Aorta (tissue), 5 donors: ENCODE results near the gene PCDH15. TPM values are rescaled to one million over a fixed set of nuclear protein-coding genes. Genes with fewer than 3 reads are reported as not detected.

Experiments used
- ATAC-seq: fragments of 200-7000 bp; cut with Tn5 transposase; one replicate; pipeline ENCODE4 v1.9.1; 2022; ENCODE audit warnings: moderate library complexity; ENCODE audit not compliant: low FRiP score
- DNase-seq, 2 donors: peaks; one replicate each; pipeline ENCODE4 v3.0.0-alpha.2; 2020
- H3K27ac ChIP-seq, 2 donors: one replicate each; pipeline ENCODE4 v1.5.1; 2013; ENCODE audit warnings: low read length in 2 of 2, mild to moderate bottlenecking in 2 of 2, moderate library complexity in 2 of 2, control low read depth in 1 of 2, inconsistent platforms in 1 of 2, low read depth in 1 of 2
- H3K27me3 ChIP-seq, 2 donors: one replicate each; pipeline ENCODE4 v1.6.1; 2013; ENCODE audit warnings: control low read depth in 1 of 2, low read length in 1 of 2, mild to moderate bottlenecking in 1 of 2, moderate library complexity in 1 of 2; ENCODE audit not compliant: insufficient read depth in 2 of 2, control insufficient read depth in 1 of 2
- H3K36me3 ChIP-seq, 2 donors: one replicate each; pipeline ENCODE4 v1.6.1; 2013; ENCODE audit warnings: control low read depth in 1 of 2, low read length in 1 of 2, mild to moderate bottlenecking in 1 of 2; ENCODE audit not compliant: insufficient read depth in 2 of 2, control insufficient read depth in 1 of 2
- H3K4me1 ChIP-seq, 2 donors: one replicate each; pipeline ENCODE4 v1.6.1; 2013; ENCODE audit warnings: low read length in 2 of 2, control low read depth in 1 of 2, mild to moderate bottlenecking in 1 of 2, moderate library complexity in 1 of 2; ENCODE audit not compliant: insufficient read depth in 2 of 2, control insufficient read depth in 1 of 2
- H3K4me3 ChIP-seq, 2 donors: one replicate each; pipeline ENCODE4 v1.5.1; 2013; ENCODE audit warnings: low read length in 2 of 2, control low read depth in 1 of 2, mild to moderate bottlenecking in 1 of 2
- H3K9me3 ChIP-seq: one replicate; pipeline ENCODE4 v1.6.1; 2013; ENCODE audit warnings: mild to moderate bottlenecking, low read length; ENCODE audit not compliant: control insufficient read depth
- WGBS, 2 donors: extraction: QIAGEN DNeasy Blood & Tissue Kit; methylation state at CpG; one replicate each; pipeline ENCODE4 v1.1.7; 2013; 5-methylcytosine and 5-hydroxymethylcytosine counted together
- intact Hi-C, 2 donors: fragments of 100-400 bp; cut with DNase I; formaldehyde crosslinking; loops; one replicate each; pipeline versions ENCODE4 v1.14.2 to v1.15.0; 2022
- polyA plus RNA-seq, 2 donors: library from polyadenylated mRNA; stranded (reverse); fragments of 200-250 nt; gene quantifications; one replicate each; pipeline ENCODE4 v1.2.3, GENCODE V29; 2013
- total RNA-seq, 2 donors: library from RNA; stranded (reverse); fragmentation: NEBNext Ultra II Directional; extraction: Animal tissue kit (Norgen Biotek cat#: 25700); gene quantifications; one replicate each; pipeline ENCODE4 v1.2.1, GENCODE V29; 2021
- donor health status: healthy with polysubstance abuse.
- donor health status: Bipolar disorder and iron deficiency.
- donor health status: DM: no; HTN: no; CAD: no.
- donor health status: DM: no; HTN: no; CAD: no.
- donor health status: DM: yes; HTN: yes; CAD: no.

PCDH15 gene
- total and polyA plus RNA-seq, 4 donors, result 0.09 TPM; not detected in 3

DNA sequence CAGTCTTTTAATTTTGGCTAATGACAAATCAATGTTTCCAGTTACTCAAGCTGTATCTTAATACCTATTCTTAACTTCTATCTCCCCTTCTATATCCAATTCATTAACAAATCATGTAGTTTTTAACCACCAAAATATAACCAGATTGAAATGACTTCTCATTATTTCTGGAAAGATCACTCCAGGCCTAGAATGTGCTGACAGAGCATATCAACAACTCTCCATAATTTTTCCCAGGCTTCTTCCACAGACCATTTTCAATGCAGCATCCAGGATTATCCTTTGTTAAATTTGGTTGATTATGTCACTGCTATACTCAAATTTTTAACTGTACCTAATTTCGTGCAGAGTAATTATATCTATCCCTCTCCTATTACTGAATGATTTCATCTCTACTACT, 704.1 kb downstream of the PCDH15 start:
- H3K9me3 ChIP-seq, result no peaks in the 10 kb centered on the region
- H3K4me1 ChIP-seq, result no peaks in the 10 kb centered on the region
- ATAC-seq (no peak), DNase-seq (no peak)
- intact Hi-C loops, result no loop called here
- 55 to 59% methylated on average over 1 of the region's 1 CpG for WGBS, 2 donors
- no peak overlapping the region for H3K4me3 ChIP-seq
- H3K27ac ChIP-seq, result no peak overlapping the region
- H3K36me3 ChIP-seq, result no peaks in the 10 kb centered on the region
- no peaks in the 10 kb centered on the region for H3K27me3 ChIP-seq

DNA sequence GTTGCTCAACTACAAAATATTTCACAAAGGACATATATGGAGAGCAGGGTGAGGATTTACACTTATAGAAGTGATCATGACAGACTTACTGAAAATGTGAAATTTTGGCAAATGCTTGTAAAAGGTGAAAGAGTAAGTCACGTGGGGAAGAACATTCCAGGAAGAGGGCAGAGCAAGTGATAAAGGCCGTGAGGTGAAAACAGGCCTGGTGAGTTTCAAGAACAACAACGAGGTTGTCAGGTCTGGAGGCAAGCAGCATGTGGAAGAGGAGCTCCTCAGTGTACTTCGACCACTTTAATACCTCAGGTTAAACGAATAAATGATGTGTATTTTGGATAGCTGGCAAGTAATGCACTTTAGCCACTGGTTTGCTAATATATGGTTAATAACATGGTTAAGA, 706.7 kb downstream of the PCDH15 start:
- H3K4me1 ChIP-seq, result no peaks in the 10 kb centered on the region
- no peak overlapping the region for H3K27ac ChIP-seq
- H3K9me3 ChIP-seq, result no peaks in the 10 kb centered on the region
- no peak for DNase-seq
- no peaks in the 10 kb centered on the region for H3K36me3 ChIP-seq
- 34 to 50% methylated on average over 5 of the region's 5 CpGs for WGBS, 2 donors
- no peak overlapping the region for H3K4me3 ChIP-seq
- no peaks in the 10 kb centered on the region for H3K27me3 ChIP-seq
- ATAC-seq, result no peak
- intact Hi-C loops, result no loop called here

DNA sequence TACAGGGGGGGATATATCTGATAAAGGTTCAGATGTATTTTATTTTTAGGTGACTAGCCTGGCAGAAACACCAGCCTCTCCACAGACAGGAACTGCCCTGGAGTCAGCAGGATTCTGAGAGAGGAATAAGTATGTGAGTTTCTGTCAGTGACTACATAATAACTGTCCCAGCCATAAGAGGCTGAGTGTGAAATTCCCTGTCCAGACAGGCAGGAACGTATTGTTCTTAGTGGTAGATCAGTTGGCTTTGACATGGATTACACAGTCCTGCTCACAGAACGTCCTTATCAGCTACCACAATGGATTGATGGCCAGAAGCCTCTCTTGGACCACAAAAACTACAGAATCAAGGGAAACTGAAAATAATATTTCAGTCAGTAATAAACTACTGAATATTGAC, 709.8 kb downstream of the PCDH15 start:
- Histone ChIP-seq H3K4me1 (no peaks in the 10 kb centered on the region), H3K27ac (no peak overlapping the region), H3K4me3 (no peak overlapping the region), H3K27me3 (no peaks in the 10 kb centered on the region), H3K9me3 (no peaks in the 10 kb centered on the region), H3K36me3 (no peaks in the 10 kb centered on the region)
- 32 to 34% methylated on average over 2 of the region's 2 CpGs for WGBS, 2 donors
- intact Hi-C loops, result no loop called here
- DNase-seq (no peak), ATAC-seq (no peak)

DNA sequence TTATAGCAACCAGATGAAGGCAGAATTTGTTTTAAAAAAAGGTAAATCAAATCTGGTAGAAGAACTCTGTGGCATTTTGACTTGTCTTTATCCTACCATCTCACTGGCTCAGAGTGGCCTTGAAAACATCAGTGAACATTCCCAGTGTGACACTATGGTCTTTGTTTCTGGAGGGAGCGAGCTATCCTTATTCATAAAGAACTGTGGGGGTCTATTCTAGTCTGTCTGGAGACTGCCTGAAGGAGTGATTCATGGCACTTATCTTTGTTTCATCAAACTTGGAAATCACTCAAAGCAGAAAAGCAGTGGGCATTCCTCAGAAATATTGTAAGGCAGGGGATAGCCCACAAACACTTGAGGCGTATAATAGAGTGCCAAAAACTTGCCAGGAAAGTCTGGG, 719.1 kb downstream of the PCDH15 start:
- no peak for DNase-seq
- WGBS, 2 donors, result 44 to 47% methylated on average over 2 of the region's 2 CpGs

GRCh38 chr10:54067361-54067760, 733.7 kb downstream of the PCDH15 start:
- Histone ChIP-seq H3K9me3 (no peaks in the 10 kb centered on the region), H3K27me3 (no peaks in the 10 kb centered on the region), H3K4me1 (no peaks in the 10 kb centered on the region), H3K27ac (no peak overlapping the region), H3K36me3 (no peaks in the 10 kb centered on the region), H3K4me3 (no peak overlapping the region)
- WGBS, 2 donors, result 65 to 79% methylated on average over 1 of the region's 1 CpG
- intact Hi-C loops, result no loop called here
- ATAC-seq, result no peak
- DNase-seq, result no peak

More for the DNA sequence above, 719.1 kb downstream of the PCDH15 start:
- no peak overlapping the region for H3K27ac ChIP-seq
- intact Hi-C loops, result no loop called here
- H3K9me3 ChIP-seq, result no peaks in the 10 kb centered on the region
- no peaks in the 10 kb centered on the region for H3K36me3 ChIP-seq
- no peak for ATAC-seq
- H3K4me3 ChIP-seq, result no peak overlapping the region
- H3K27me3 ChIP-seq, result no peaks in the 10 kb centered on the region
- H3K4me1 ChIP-seq, result no peaks in the 10 kb centered on the region

- DNase-seq, result no peak
- H3K4me3 ChIP-seq, result no peak overlapping the region
- H3K9me3 ChIP-seq, result no peaks in the 10 kb centered on the region
- H3K4me1 ChIP-seq, result no peaks in the 10 kb centered on the region
- H3K36me3 ChIP-seq, result no peaks in the 10 kb centered on the region
- H3K27ac ChIP-seq, result no peak overlapping the region
- intact Hi-C loops, result no loop called here
- no peak for ATAC-seq
- H3K27me3 ChIP-seq, result no peaks in the 10 kb centered on the region
Observed at GRCh38 chr10:54066646-54067045, 734.4 kb downstream of the PCDH15 start.

DNA sequence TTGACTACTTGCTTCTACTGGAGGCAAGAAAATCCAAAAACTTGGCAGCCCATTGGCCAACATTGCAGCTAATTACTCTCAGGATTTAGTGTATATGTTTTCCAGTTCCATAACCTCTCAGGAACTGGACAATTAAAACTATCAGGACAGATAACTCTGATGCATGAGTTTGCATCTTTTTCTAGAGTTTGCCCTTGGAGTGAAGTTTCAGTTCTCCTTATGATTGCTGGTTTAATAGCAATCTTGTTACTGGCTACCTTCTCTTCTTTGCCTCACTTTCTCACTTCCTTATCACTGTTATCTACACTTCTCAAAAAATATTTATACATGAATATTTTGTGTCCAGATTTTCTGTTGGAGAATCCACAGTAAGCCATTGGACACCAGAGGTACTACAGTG, 735.9 kb downstream of the PCDH15 start:
- Histone ChIP-seq H3K27ac (no peak overlapping the region), H3K9me3 (no peaks in the 10 kb centered on the region), H3K4me3 (no peak overlapping the region), H3K36me3 (no peaks in the 10 kb centered on the region), H3K4me1 (no peaks in the 10 kb centered on the region), H3K27me3 (no peaks in the 10 kb centered on the region)
- intact Hi-C loops, result no loop called here
- no peak for DNase-seq
- ATAC-seq, result no peak

GRCh38 chr10:54064215-54064614, 736.8 kb downstream of the PCDH15 start:
- H3K4me3 ChIP-seq, result no peak overlapping the region
- WGBS, 2 donors, result 91% methylated on average over 5 of the region's 5 CpGs
- no peaks in the 10 kb centered on the region for H3K4me1 ChIP-seq
- ATAC-seq (no peak), DNase-seq (no peak)
- H3K27me3 ChIP-seq, result no peaks in the 10 kb centered on the region
- H3K9me3 ChIP-seq, result no peaks in the 10 kb centered on the region
- intact Hi-C loops, result no loop called here
- H3K27ac ChIP-seq, result no peak overlapping the region
- H3K36me3 ChIP-seq, result no peaks in the 10 kb centered on the region

DNA sequence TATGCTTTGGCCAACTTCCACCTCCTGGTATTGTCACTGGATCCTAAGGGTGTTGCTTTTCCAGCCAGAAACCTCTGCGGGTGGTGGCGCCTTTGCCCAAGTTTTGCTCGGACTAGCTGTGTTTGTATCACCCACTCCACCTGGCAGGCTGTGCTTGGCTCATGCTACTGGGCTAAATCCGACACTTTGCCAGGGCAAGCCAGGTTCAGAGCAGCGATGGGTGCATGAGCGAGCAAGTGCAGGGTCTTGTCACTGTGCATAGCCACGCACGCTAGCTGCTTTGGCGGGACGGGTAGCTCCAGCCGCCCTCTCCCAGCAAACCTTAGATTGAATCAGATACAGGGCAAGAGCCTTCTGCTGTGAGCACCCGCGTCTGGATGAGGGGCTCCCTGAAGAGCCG, 737.5 kb downstream of the PCDH15 start:
- no peaks in the 10 kb centered on the region for H3K9me3 ChIP-seq
- H3K4me1 ChIP-seq, result no peaks in the 10 kb centered on the region
- ATAC-seq (peak; percentile 20), DNase-seq (no peak)
- no peak overlapping the region for H3K27ac ChIP-seq
- no peaks in the 10 kb centered on the region for H3K36me3 ChIP-seq
- H3K4me3 ChIP-seq, result no peak overlapping the region
- no peaks in the 10 kb centered on the region for H3K27me3 ChIP-seq
- intact Hi-C loops, result no loop called here
- 86 to 90% methylated on average over 14 of the region's 14 CpGs for WGBS, 2 donors
